SK-N-SH treated with all-trans-retinoic acid at 6 μM for 48 hours (cell line): ENCODE data around the gene NTM.

Experiments used
- ARNTL ChIP-seq: fragments of 450-650 bp; formaldehyde crosslinking; IDR thresholded peaks from 2 replicates; pipeline ENCODE4 v1.5.0; 2020; ENCODE audit warnings: low read depth, mild to moderate bottlenecking, moderate library complexity, borderline replicate concordance
- CSDC2 ChIP-seq: fragments of 250-450 bp; sonication (Bioruptor Pico); IDR thresholded peaks from 2 replicates; pipeline ENCODE4 v1.5.0; 2020; ENCODE audit warnings: mild to moderate bottlenecking, moderate library complexity
- GLIS3 ChIP-seq: fragments of 250-450 bp; sonication (Bioruptor Pico); IDR thresholded peaks from 2 replicates; pipeline ENCODE4 v1.5.0; 2020; ENCODE audit warnings: mild to moderate bottlenecking, moderate library complexity
- OSR1 ChIP-seq: fragments of 250-450 bp; sonication (Bioruptor Pico); IDR thresholded peaks from 2 replicates; pipeline ENCODE4 v1.8.0; 2022; ENCODE audit warnings: moderate library complexity, mild to moderate bottlenecking, inconsistent platforms
- PATZ1 ChIP-seq: fragments of 250-450 bp; sonication (Bioruptor Pico); IDR thresholded peaks from 2 replicates; pipeline ENCODE4 v1.8.0; 2020; ENCODE audit warnings: mild to moderate bottlenecking, moderate library complexity, borderline replicate concordance
- SNAI2 ChIP-seq: fragments of 250-450 bp; sonication (Bioruptor Pico); IDR thresholded peaks from 2 replicates; pipeline ENCODE4 v1.5.0; 2020; ENCODE audit warnings: mild to moderate bottlenecking, moderate library complexity
- ZFP3 ChIP-seq: fragments of 250-450 bp; sonication (Bioruptor Pico); IDR thresholded peaks from 2 replicates; pipeline ENCODE4 v1.5.0; 2020; ENCODE audit warnings: mild to moderate bottlenecking, moderate library complexity
- ZFP30 ChIP-seq: fragments of 450-650 bp; formaldehyde crosslinking; IDR thresholded peaks from 2 replicates; pipeline ENCODE4 v1.5.0; 2022; ENCODE audit warnings: mild to moderate bottlenecking, moderate library complexity

- no peak for TF ChIP-seq ARNTL (CRISPR knock-in tag)
- TF ChIP-seq GLIS3 (CRISPR knock-in tag), result no peak
- no peak for TF ChIP-seq CSDC2 (CRISPR knock-in tag)
- no peak for TF ChIP-seq ZFP30 (CRISPR knock-in tag)
- no peak for TF ChIP-seq ZFP3
- TF ChIP-seq PATZ1 (CRISPR knock-in tag), result no peak
- no peak for TF ChIP-seq OSR1
- TF ChIP-seq SNAI2 (CRISPR knock-in tag), result no peak
Observed at GRCh38 chr11:131749101-131749500, 378.7 kb downstream of the NTM start.
